SU-DHL-6 (cell line): Measurements from ENCODE around the gene NCCRP1.

ENCODE experiments used
- H2AFZ ChIP-seq: fragments of 200-600 bp; sonication (generic); 2 replicates; pipeline ENCODE4 v1.6.1; 2014; ENCODE audit warnings: low read depth, mild to moderate bottlenecking, moderate library complexity, mixed read lengths, antibody characterized with exemption, low read length; ENCODE audit not compliant: severe bottlenecking
- H3F3A ChIP-seq: fragments of 200-600 bp; shearing (Covaris generic); 2 replicates; pipeline ENCODE4 v1.6.0; 2016; ENCODE audit warnings: antibody characterized with exemption, mild to moderate bottlenecking; ENCODE audit not compliant: insufficient read depth
- H3K27ac ChIP-seq: fragments of 200-600 bp; sonication (generic); 2 replicates; pipeline ENCODE4 v1.5.1; 2016; ENCODE audit warnings: low read depth, mild to moderate bottlenecking, low read length, moderate library complexity, mixed read lengths
- H3K27me3 ChIP-seq: fragments of 200-600 bp; sonication (generic), shearing (Covaris generic); 2 replicates; pipeline ENCODE4 v1.6.0; 2014; ENCODE audit warnings: mild to moderate bottlenecking, low read length
- H3K36me3 ChIP-seq: fragments of 200-600 bp; sonication (generic); 2 replicates; pipeline ENCODE4 v1.6.1; 2014; ENCODE audit warnings: mild to moderate bottlenecking, low read length, mixed read lengths
- H3K4me2 ChIP-seq: fragments of 300-600, 200-600 bp; shearing (Covaris generic), sonication (generic); 2 replicates; pipeline ENCODE4 v1.6.0; 2014; ENCODE audit warnings: low read length, low read depth, mild to moderate bottlenecking; ENCODE audit not compliant: poor library complexity, severe bottlenecking
- H3K4me3 ChIP-seq: fragments of 200-600 bp; sonication (generic); 2 replicates; pipeline ENCODE4 v1.5.1; 2014; ENCODE audit warnings: antibody characterized with exemption, low read length, mild to moderate bottlenecking, mixed read lengths; ENCODE audit not compliant: insufficient read depth, poor library complexity, severe bottlenecking
- H3K79me2 ChIP-seq: fragments of 200-600 bp; sonication (generic); 2 replicates; pipeline ENCODE4 v1.6.1; 2014; ENCODE audit warnings: mild to moderate bottlenecking, low read length, moderate library complexity; ENCODE audit not compliant: insufficient read depth
- H3K9ac ChIP-seq: fragments of 200-600 bp; sonication (generic); 2 replicates; pipeline ENCODE4 v1.7.0; 2014; ENCODE audit warnings: mild to moderate bottlenecking, low read length
- H3K9me2 ChIP-seq: fragments of 200-600 bp; sonication (generic); replicated peaks from 2 replicates; pipeline ENCODE4 v1.6.1; 2014; ENCODE audit warnings: low read length; ENCODE audit not compliant: insufficient read depth
- H3K9me3 ChIP-seq: fragments of 200-600 bp; sonication (generic); 2 replicates; pipeline ENCODE4 v1.6.1; 2014; ENCODE audit warnings: low read length, mixed read lengths; ENCODE audit not compliant: insufficient read depth
- H4K20me1 ChIP-seq: fragments of 200-600 bp; sonication (generic); 2 replicates; pipeline ENCODE4 v1.6.1; 2014; ENCODE audit warnings: low read depth, mild to moderate bottlenecking, antibody characterized with exemption, low read length, moderate library complexity, mixed read lengths
- CTCF ChIP-seq: fragments of 200-600 bp; sonication (generic); IDR thresholded peaks from one replicate; pipeline ENCODE4 v1.5.1; 2017; ENCODE audit warnings: antibody characterized with exemption, mild to moderate bottlenecking, low read length, moderate library complexity; ENCODE audit not compliant: insufficient read depth, poor library complexity, severe bottlenecking
- EZH2phosphoT487 ChIP-seq: fragments of 200-600 bp; sonication (generic), shearing (Covaris generic); conservative IDR thresholded peaks from 2 replicates; pipeline ENCODE4 v1.6.1; 2018; ENCODE audit warnings: mild to moderate bottlenecking, antibody characterized with exemption, low read length, moderate library complexity, mixed read lengths

NCCRP1 gene

GRCh38 chr19:39199025-39199424 is 2.3 kb downstream of the NCCRP1 start:
- no peaks in the 10 kb centered on the region for H3K79me2 ChIP-seq
- no peak overlapping the region for H3K9ac ChIP-seq
- no peaks in the 10 kb centered on the region for H3F3A ChIP-seq
- H3K9me2 ChIP-seq: no peaks in the 10 kb centered on the region
- no peak overlapping the region for H3K4me2 ChIP-seq
- H3K36me3 ChIP-seq: no peaks in the 10 kb centered on the region
- TF ChIP-seq EZH2phosphoT487: no peak
- no peak for TF ChIP-seq CTCF
- H3K27ac ChIP-seq: no peak overlapping the region
- H3K9me3 ChIP-seq: no peaks in the 10 kb centered on the region
- H4K20me1 ChIP-seq: no peaks in the 10 kb centered on the region
- no peak overlapping the region for H2AFZ ChIP-seq
- no peak overlapping the region for H3K4me3 ChIP-seq
- H3K27me3 ChIP-seq: no peaks in the 10 kb centered on the region

DNA sequence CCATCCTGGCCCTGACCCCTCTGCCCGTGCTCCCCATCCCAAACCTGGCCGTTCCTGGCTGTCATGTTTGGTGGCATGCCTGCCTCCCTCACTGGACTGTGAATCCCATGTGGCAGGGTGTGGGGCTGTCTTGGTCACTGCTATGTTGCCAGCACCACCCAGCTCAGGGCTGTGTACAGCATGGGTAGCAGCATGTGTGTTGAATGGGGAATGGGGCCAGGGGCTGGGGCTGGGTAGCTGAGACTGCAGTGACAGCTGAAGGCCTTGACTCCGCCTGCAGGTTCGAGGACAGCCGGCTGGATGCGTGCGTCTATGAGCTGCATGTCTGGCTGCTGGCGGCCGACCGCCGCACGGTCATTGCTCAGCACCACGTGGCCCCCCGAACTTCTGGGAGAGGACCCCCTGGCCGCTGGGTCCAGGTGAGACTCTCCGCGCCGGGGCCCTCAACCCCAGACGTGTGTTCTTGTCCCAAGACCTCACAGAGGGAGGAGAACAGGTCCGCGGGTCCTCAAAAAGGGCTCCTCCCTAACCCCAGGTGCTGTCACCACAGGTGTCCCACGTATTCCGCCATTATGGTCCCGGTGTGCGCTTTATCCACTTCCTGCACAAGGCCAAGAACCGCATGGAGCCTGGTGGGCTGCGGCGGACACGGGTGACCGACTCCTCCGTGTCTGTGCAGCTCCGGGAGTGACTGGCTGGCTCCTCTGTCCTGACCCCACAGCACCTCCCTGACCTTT is 3.5 kb downstream of the NCCRP1 start:
- Histone ChIP-seq H3K4me2 (no peak overlapping the region), H3F3A (no peaks in the 10 kb centered on the region), H3K4me3 (no peak overlapping the region), H4K20me1 (no peaks in the 10 kb centered on the region), H3K9ac (no peak overlapping the region), H2AFZ (no peak overlapping the region), H3K79me2 (no peaks in the 10 kb centered on the region), H3K9me2 (no peaks in the 10 kb centered on the region), H3K36me3 (no peaks in the 10 kb centered on the region), H3K27me3 (no peaks in the 10 kb centered on the region), H3K9me3 (no peaks in the 10 kb centered on the region), H3K27ac (no peak overlapping the region)
- TF ChIP-seq CTCF (no peak), EZH2phosphoT487 (no peak)

DNA sequence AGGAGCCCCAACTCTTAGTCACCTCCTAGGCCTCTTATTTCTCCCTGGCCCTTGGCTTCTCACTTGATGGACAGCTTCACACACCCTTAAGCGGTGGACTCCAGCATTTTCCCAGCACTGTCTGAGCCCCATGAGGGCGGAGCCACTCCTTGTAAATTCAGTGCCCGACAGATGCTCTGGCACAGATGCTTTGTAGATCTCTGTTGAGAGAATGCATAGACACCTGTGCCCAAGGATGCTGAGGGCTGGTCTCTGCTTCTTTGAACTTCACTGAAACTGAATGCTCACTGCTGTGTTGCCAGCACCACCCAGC is 4.0 kb downstream of the NCCRP1 start:
- H3K4me2 ChIP-seq: no peak overlapping the region
- H3K27me3 ChIP-seq: no peaks in the 10 kb centered on the region
- TF ChIP-seq CTCF (no peak), EZH2phosphoT487 (no peak)
- no peaks in the 10 kb centered on the region for H4K20me1 ChIP-seq
- no peak overlapping the region for H3K27ac ChIP-seq
- H3K9me3 ChIP-seq: no peaks in the 10 kb centered on the region
- no peak overlapping the region for H3K4me3 ChIP-seq
- no peaks in the 10 kb centered on the region for H3F3A ChIP-seq
- H3K9me2 ChIP-seq: no peaks in the 10 kb centered on the region
- no peak overlapping the region for H2AFZ ChIP-seq
- H3K79me2 ChIP-seq: no peaks in the 10 kb centered on the region
- no peak overlapping the region for H3K9ac ChIP-seq
- no peaks in the 10 kb centered on the region for H3K36me3 ChIP-seq
